ENCODE results near the gene SDCCAG8. TPM values are rescaled to one million over a fixed set of nuclear protein-coding genes. Genes with fewer than 3 reads are reported as not detected.

SDCCAG8 gene
- total and polyA plus RNA-seq, 2 experiments from 2014 or later = 28.0 to 66.7 TPM

GRCh38 chr1:243234978-243235647 lies 20.7 kb upstream of the SDCCAG8 start (continued):
- TF ChIP-seq ZNF331 (CRISPR knock-in tag; IDR thresholded peaks at IDR 0.05; ENCODE audit: low read depth) = no peak
- no peak for TF ChIP-seq NANOG (IDR thresholded peaks at IDR 0.05; ENCODE audit: borderline replicate concordance)
- no peak for TF ChIP-seq ETS1 (IDR thresholded peaks at IDR 0.05)
- TF ChIP-seq EZH2phosphoT487 (IDR thresholded peaks at IDR 0.05; ENCODE audit: unreplicated experiment) = no peak
- TF ChIP-seq REST (IDR thresholded peaks at IDR 0.05; ENCODE audit: unreplicated experiment) = no peak

DNA sequence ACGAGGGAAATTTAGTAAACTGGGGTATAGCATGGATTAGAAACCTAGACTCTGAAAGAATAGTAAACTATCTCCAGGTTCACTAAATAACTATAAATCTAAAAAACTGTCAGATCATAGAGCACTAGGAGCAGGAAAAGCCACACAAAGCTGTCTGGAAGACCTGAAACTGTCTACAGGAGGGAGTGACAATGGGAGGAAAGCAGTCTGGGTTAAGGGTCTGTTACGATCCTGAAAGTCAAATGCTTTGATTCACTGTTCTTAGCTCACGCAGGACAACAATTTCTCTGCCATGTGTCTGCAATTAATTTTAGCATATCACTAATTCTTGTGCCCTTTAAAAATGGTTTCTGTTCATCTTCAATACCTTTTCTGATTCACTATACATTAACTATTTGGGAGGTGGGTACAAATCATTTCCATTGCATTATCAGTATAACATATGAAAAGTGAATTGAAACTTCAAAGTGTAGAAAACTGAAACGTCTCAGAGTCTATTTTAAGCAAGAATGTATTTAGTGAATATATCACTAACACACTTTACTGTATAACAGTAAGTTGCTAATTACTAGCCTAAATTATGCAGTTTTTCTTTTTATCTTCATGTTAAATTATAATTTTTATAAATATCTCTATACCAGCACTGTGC lies 19.1 kb upstream of the SDCCAG8 start:
- H3K4me2 ChIP-seq = no peak overlapping the region
- no peaks in the 10 kb centered on the region for H3K9me2 ChIP-seq (ENCODE audit: insufficient read depth)
- peaks cover 21% of the 10 kb centered on the region for H3K4me1 ChIP-seq (ENCODE audit: insufficient read depth)
- H4K20me1 ChIP-seq (replicated peaks; ENCODE audit: insufficient read depth) = peaks cover 39% of the 10 kb centered on the region
- peaks cover 6% of the 10 kb centered on the region; the same call in 1 of the 2 replicates for H3K36me3 ChIP-seq (ENCODE audit: insufficient read depth)
- H3K27ac ChIP-seq (ENCODE audit: low read depth) = 0 out of 2 replicates have a peak overlapping the region, but pooled peaks have one; percentile 33
- DNase-seq (ENCODE audit: low spot score) (no peak), ATAC-seq (no peak)
- peak overlapping the region; percentile 24 for H3K27ac Mint-ChIP-seq
- no peak overlapping the region for H3K4me3 Mint-ChIP-seq
- H3K27me3 ChIP-seq (ENCODE audit: insufficient read depth) = no peaks in the 10 kb centered on the region
- H3K4me1 Mint-ChIP-seq = peaks cover 14% of the 10 kb centered on the region; the same call in 2 of the 3 replicates
- H3F3A ChIP-seq (replicated peaks; ENCODE audit: low read depth) = no peaks in the 10 kb centered on the region
- H2AFZ ChIP-seq = no peak overlapping the region
- H3K9me3 Mint-ChIP-seq = peaks cover 9% of the 10 kb centered on the region; the same call in 2 of the 3 replicates
- H3K79me2 ChIP-seq (replicated peaks; ENCODE audit: insufficient read depth) = peaks cover 100% of the 10 kb centered on the region
- no peaks in the 10 kb centered on the region for H3K27me3 Mint-ChIP-seq (ENCODE audit: insufficient read depth, low read depth, poor library complexity)
- H3K36me3 Mint-ChIP-seq (ENCODE audit: low read depth) = peaks cover 35% of the 10 kb centered on the region
- H3K4me3 ChIP-seq = no peak overlapping the region
- TF ChIP-seq CREB1 (CRISPR knock-in tag; IDR thresholded peaks at IDR 0.05; ENCODE audit: low read depth) (no peak), POLR2AphosphoS5 (IDR thresholded peaks at IDR 0.05; ENCODE audit: low read depth) (no peak), REST (IDR thresholded peaks at IDR 0.05; ENCODE audit: unreplicated experiment) (no peak), STAT1 (IDR thresholded peaks at IDR 0.05; ENCODE audit: unreplicated experiment) (no peak), ETS1 (IDR thresholded peaks at IDR 0.05) (no peak), NANOG (IDR thresholded peaks at IDR 0.05; ENCODE audit: borderline replicate concordance) (no peak), ZNF331 (CRISPR knock-in tag; IDR thresholded peaks at IDR 0.05; ENCODE audit: low read depth) (no peak), ZNF114 (CRISPR knock-in tag; IDR thresholded peaks at IDR 0.05) (no peak), EZH2 (IDR thresholded peaks at IDR 0.05; ENCODE audit: low read depth, unreplicated experiment) (no peak), CTCF (conservative IDR thresholded peaks at IDR 0.05; ENCODE audit: low read depth in 2 of 2) (no peak), EZH2phosphoT487 (IDR thresholded peaks at IDR 0.05; ENCODE audit: unreplicated experiment) (no peak)

All from GM23338 (cell line).